Epithelial cell of esophagus (primary cell): ENCODE data around the gene GMPPA.

ENCODE experiments used
- DNase-seq: peaks from one replicate; pipeline ENCODE4 v3.0.0; 2010; ENCODE audit warnings: low read depth
- H3K4me3 ChIP-seq: 2 replicates; pipeline ENCODE4 v1.5.1; 2011; ENCODE audit warnings: mild to moderate bottlenecking, low read length, control low read depth
- TF ChIP-seq, protein P1 (sequence below): IDR thresholded peaks from 2 replicates; pipeline ENCODE4 v1.5.1; 2011; ENCODE audit warnings: low read depth, mild to moderate bottlenecking, low read length, control low read depth, inconsistent platforms; ENCODE audit not compliant: insufficient read depth; ENCODE audit errors: missing control alignments

GMPPA gene

DNA sequence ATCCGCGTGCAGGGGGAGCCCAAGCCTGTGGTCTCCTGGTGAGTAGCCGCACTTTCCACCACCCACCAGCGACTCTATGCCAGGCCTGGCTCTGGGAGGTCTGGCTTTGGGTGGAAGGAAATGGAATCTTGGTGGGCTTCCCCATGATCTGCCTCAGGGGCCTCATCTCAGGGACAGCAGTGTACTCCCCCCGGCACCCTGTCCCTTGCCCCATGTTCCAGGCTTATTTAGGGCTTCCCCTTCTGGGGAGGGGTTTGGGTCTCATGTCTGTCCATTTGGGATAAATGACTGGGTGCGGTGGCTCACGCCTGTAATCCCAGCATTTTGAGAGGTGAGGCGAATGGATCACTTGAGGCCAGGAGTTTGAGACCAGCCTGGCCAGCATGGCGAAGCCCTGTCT lies 36.3 kb upstream of the GMPPA start:
- no peak overlapping the region for H3K4me3 ChIP-seq
- no peak for DNase-seq
- TF ChIP-seq, protein P1, sequence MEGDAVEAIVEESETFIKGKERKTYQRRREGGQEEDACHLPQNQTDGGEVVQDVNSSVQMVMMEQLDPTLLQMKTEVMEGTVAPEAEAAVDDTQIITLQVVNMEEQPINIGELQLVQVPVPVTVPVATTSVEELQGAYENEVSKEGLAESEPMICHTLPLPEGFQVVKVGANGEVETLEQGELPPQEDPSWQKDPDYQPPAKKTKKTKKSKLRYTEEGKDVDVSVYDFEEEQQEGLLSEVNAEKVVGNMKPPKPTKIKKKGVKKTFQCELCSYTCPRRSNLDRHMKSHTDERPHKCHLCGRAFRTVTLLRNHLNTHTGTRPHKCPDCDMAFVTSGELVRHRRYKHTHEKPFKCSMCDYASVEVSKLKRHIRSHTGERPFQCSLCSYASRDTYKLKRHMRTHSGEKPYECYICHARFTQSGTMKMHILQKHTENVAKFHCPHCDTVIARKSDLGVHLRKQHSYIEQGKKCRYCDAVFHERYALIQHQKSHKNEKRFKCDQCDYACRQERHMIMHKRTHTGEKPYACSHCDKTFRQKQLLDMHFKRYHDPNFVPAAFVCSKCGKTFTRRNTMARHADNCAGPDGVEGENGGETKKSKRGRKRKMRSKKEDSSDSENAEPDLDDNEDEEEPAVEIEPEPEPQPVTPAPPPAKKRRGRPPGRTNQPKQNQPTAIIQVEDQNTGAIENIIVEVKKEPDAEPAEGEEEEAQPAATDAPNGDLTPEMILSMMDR = no peak

DNA sequence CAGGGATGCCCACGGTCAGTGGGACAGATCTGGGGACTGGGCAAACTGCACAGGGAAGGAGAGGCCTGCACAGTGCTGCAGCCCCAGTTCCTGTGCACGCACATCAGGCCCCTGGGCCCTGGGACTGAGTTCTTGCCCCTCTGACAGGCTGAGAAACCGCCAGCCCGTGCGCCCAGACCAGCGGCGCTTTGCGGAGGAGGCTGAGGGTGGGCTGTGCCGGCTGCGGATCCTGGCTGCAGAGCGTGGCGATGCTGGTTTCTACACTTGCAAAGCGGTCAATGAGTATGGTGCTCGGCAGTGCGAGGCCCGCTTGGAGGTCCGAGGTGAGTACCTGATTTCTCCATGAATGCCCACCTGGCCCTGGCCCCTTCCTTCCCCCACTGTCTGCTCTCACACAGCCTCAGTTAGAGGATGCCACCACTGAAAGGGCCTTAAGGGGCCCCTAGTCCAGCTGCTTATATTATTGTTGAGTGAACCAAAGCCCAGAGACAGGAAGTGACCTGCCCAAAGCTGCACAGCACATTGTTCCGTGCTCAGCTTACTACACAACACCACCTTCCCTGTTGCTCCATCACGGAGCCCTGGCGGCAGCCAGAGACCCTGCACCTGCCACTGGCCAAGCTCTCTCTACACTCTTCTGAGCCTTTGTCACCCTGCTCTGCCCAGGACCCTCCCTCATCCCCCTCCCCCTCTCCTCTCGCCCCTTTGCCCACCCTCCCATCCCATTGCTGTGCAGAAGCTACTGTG lies 34.2 kb upstream of the GMPPA start:
- no peak overlapping the region for H3K4me3 ChIP-seq
- TF ChIP-seq, protein P1 = no peak
- DNase-seq = no peak

DNA sequence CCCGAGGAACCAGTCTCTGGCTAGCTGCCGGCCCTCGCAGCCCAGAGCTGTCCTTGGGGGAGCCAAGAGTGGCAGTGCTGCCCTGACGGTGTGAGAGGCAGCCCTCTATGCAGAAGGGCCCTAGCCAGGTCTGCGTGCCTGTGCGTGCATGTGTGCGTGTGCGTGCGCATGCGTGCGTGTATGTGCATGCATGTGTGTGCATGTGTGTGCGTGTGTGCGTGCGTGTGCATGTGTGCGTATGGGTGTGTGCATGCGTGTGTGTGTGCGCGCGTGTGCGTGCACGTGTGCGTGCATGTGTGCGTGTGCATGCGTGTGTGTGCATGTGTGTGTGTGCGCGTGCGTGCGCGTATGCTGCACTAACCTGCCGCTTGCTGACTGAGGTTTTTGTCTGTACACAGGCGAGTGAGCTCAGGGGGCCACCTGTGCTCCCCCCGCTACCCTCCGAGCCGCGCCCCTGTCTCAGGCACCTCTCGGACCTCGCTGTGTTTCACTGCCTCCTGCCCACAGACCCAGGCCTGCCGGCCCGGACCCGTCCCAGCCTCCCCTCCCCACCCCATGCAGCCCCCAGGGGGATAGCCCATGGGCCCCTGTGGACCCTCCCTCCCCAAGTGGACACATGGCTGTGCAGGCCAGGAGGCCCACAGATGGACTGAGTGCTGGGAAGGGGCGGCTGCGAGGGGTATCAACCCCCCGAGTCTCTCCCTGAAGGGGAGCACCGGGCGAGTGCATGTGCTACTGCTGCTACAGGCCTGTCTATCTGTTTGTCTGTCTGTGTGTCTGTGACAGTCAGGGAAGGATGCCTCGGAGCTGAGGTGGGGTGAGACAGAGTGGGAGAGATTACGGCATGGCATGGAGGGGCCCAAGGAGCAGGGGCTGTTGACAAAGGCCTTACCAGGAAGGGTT lies 32.8 kb upstream of the GMPPA start:
- TF ChIP-seq, protein P1 = no peak
- no peak for DNase-seq
- no peak overlapping the region for H3K4me3 ChIP-seq

DNA sequence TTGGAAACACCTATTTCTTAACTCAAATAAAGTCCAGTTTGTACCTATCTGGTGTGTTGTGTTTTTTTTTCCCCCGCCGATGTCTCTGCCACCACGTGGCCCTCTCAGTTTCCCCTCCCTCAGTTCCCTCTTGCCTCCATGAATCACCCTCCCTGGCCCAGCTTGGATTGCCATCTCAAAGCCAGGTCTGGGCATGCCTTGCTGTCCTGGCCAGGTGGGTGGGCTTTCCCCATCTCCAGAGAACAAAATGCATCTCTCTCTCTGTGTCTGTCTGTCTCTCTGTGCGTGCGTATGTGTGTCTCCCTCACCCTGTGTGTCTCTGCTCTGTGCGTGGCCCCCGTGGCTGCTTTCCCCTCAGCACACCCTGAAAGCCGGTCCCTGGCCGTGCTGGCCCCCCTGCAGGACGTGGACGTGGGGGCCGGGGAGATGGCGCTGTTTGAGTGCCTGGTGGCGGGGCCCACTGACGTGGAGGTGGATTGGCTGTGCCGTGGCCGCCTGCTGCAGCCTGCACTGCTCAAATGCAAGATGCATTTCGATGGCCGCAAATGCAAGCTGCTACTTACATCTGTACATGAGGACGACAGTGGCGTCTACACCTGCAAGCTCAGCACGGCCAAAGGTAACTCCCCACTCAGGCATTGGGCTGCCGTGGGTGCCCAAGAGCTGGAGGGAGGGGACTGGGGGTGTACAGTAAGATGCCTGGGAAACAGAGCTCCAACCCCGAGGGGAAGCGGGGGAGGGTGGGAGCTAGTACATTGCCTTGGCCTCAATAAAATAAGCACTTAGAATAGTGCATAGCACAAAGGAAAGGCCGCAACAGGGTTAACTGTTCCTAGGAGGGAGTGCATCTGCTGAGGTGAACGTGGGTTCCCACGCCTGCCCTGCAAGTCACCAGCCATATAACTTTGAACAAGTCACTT lies 31.6 kb upstream of the GMPPA start:
- TF ChIP-seq, protein P1 = no peak
- DNase-seq = peak; percentile 80
- H3K4me3 ChIP-seq = no peak overlapping the region

DNA sequence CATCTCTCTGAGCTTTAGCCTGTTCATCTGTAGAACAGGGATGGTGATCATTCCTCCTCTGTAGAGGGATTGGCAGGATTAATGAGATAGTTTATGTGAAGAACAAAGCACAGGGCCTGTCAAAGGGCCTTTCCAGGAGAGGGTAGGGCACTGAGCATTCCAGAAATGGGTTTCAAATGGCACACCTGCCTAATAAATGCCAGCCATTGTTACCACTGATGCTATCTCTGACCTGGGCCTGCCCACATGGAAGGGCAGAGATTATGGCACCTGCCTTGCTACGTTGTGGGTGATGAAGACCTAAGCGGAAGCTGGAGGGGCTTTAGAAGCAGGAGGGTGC lies 31.0 kb upstream of the GMPPA start:
- no peak overlapping the region for H3K4me3 ChIP-seq
- TF ChIP-seq, protein P1 = no peak
- no peak for DNase-seq

DNA sequence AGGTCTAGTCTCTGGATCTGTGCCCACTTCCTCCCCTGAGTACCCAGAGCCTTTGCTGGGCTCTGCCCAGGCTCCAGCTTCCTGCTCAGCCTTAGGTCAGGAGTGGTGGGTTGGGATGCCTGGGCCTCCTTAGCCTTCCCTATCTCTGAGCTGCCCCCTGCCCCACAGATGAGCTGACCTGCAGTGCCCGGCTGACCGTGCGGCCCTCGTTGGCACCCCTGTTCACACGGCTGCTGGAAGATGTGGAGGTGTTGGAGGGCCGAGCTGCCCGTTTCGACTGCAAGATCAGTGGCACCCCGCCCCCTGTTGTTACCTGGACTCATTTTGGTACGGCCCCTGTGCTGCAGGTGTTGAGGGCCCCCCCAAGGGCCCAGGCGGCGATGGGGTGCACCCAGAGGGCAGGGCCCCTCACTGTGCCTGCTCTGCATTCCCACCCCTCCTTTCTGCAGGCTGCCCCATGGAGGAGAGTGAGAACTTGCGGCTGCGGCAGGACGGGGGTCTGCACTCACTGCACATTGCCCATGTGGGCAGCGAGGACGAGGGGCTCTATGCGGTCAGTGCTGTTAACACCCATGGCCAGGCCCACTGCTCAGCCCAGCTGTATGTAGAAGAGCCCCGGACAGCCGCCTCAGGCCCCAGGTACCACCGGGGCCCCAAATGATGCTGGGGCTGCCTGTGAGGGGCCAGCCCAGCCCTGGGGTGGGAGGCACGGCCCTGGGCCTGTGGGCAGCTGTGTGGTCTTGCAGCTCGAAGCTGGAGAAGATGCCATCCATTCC lies 30.1 kb upstream of the GMPPA start:
- no peak for DNase-seq
- H3K4me3 ChIP-seq = no peak overlapping the region
- TF ChIP-seq, protein P1 = no peak
